Measurements from ENCODE around the gene DAB1.

The DAB1 gene

DNA sequence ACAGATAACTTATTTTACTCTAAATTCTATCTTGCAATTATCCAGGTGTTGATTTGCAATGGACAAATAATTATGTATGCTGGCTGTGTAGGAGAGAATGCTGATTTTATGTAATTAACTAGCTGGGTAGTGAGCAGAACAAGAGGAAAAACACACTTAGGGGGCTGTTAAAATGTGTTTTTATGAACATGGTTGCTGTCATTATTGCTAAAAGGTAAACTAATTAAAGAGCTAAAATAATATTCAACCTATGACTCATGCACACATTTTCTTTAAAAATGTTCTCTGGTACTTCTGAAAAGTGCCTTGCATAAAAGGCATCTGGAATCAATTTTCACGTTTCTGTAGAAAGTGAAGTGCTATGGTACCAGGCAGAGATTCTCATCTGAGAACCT, 265.3 kb downstream of the DAB1 start:
- TF ChIP-seq, protein P1, sequence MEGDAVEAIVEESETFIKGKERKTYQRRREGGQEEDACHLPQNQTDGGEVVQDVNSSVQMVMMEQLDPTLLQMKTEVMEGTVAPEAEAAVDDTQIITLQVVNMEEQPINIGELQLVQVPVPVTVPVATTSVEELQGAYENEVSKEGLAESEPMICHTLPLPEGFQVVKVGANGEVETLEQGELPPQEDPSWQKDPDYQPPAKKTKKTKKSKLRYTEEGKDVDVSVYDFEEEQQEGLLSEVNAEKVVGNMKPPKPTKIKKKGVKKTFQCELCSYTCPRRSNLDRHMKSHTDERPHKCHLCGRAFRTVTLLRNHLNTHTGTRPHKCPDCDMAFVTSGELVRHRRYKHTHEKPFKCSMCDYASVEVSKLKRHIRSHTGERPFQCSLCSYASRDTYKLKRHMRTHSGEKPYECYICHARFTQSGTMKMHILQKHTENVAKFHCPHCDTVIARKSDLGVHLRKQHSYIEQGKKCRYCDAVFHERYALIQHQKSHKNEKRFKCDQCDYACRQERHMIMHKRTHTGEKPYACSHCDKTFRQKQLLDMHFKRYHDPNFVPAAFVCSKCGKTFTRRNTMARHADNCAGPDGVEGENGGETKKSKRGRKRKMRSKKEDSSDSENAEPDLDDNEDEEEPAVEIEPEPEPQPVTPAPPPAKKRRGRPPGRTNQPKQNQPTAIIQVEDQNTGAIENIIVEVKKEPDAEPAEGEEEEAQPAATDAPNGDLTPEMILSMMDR (IDR thresholded peaks at IDR 0.05; ENCODE audit: low read depth, low read length), result no peak
- no peak overlapping the region for H3K4me3 ChIP-seq (replicated peaks in 1 of 2; ENCODE audit: low read depth in 2 of 2, low read length in 2 of 2)
- DNase-seq (ENCODE audit: low read depth in 2 of 2), result no peak

- TF ChIP-seq, protein P1 (IDR thresholded peaks at IDR 0.05; ENCODE audit: low read depth, low read length), result no peak
- H3K4me3 ChIP-seq (replicated peaks in 1 of 2; ENCODE audit: low read depth in 2 of 2, low read length in 2 of 2), result no peak overlapping the region
- no peak for DNase-seq (ENCODE audit: low read depth in 2 of 2)
Measured at GRCh38 chr1:57157818-57158603, 265.8 kb downstream of the DAB1 start.

DNA sequence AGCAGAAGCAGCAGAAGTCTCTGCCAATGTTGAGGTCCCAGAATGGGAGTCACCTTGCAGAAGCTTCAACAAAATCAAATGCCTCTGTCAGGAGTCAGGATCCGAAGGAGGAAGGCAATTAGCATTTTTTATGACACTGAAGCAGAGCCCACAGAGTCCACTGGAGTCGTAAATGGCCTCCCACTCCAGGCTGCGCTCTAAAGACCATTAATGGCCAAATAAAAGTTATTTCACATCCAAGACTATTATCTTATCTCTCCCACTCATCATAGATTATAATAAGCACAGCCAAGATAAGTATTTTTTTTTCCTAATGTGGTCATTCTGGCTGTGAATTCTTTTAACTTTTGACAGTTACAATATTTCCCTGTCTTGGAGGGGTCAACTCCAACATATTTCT, 267.0 kb downstream of the DAB1 start:
- H3K4me3 ChIP-seq (replicated peaks in 1 of 2; ENCODE audit: low read depth in 2 of 2, low read length in 2 of 2), result no peak overlapping the region
- TF ChIP-seq, protein P1 (IDR thresholded peaks at IDR 0.05; ENCODE audit: low read depth, low read length), result no peak
- DNase-seq (ENCODE audit: low read depth in 2 of 2), result no peak

DNA sequence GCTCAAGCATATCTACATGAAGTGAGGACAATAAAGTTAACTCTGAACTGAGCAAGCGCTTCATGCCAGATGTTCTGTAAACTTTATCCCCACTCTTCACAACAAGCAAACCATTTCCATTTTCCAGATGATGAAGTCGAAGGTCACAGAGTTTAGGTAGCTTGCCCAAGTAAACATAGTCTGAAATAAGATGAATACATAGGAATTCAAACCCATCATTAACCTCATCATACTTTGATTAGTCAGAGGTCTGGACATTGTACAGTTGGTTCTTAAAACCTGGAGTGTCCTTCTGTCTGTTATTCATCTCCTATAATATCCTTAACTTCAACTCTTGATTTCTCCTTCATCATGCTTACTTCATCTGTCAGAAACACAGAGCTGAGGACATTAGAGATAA, 277.8 kb downstream of the DAB1 start:
- TF ChIP-seq, protein P1 (IDR thresholded peaks at IDR 0.05; ENCODE audit: low read depth, low read length), result no peak
- H3K4me3 ChIP-seq (replicated peaks in 1 of 2; ENCODE audit: low read depth in 2 of 2, low read length in 2 of 2), result no peak overlapping the region
- DNase-seq (ENCODE audit: low read depth in 2 of 2), result peak in 1 of 2 donors; percentile 37

- TF ChIP-seq, protein P1 (IDR thresholded peaks at IDR 0.05; ENCODE audit: low read depth, low read length), result no peak
- no peak for DNase-seq (ENCODE audit: low read depth in 2 of 2)
- no peak overlapping the region for H3K4me3 ChIP-seq (replicated peaks in 1 of 2; ENCODE audit: low read depth in 2 of 2, low read length in 2 of 2)
Measured at GRCh38 chr1:57142999-57143398, 280.9 kb downstream of the DAB1 start.

- H3K4me3 ChIP-seq (replicated peaks in 1 of 2; ENCODE audit: low read depth in 2 of 2, low read length in 2 of 2), result no peak overlapping the region
- no peak for DNase-seq (ENCODE audit: low read depth in 2 of 2)
- TF ChIP-seq, protein P1 (IDR thresholded peaks at IDR 0.05; ENCODE audit: low read depth, low read length), result no peak
Measured at GRCh38 chr1:57142169-57142568, 281.7 kb downstream of the DAB1 start.

All from cardiac fibroblast (primary cell).